PC-3 (cell line): ENCODE measurements around the gene LATS2.

Experiments
- CTCF ChIP-seq: fragments of 300-600 bp; sonication (generic); conservative IDR thresholded peaks from 2 replicates; pipeline ENCODE4 v1.5.1; 2017; ENCODE audit warnings: antibody characterized with exemption, low read depth, mild to moderate bottlenecking, low read length
- EZH2 ChIP-seq: fragments of 300-600 bp; sonication (generic); IDR thresholded peaks from one replicate; pipeline ENCODE4 v1.6.1; 2017; ENCODE audit warnings: antibody characterized with exemption, mild to moderate bottlenecking, low read length; ENCODE audit not compliant: unreplicated experiment
- EZH2phosphoT487 ChIP-seq: fragments of 300-600 bp; sonication (generic); IDR thresholded peaks from 2 replicates; pipeline ENCODE4 v1.6.1; 2018; ENCODE audit warnings: mild to moderate bottlenecking, antibody characterized with exemption, low read length, borderline replicate concordance

GRCh38 chr13:21008026-21008425 is 53.4 kb downstream of the LATS2 start:
- TF ChIP-seq EZH2phosphoT487 (no peak), CTCF (no peak), EZH2 (no peak)
